Natural killer cell (primary cell): Measurements from ENCODE around the gene BAHCC1. TPM values are rescaled to one million over a fixed set of nuclear protein-coding genes. Genes with fewer than 3 reads are reported as not detected.

Source experiments
- ATAC-seq, 3 donors: fragments of 150-1000 bp in 2 of 3; fragments of 200-7000 bp in 1 of 3; cut with Tn5 transposase; 1 replicate in 1 of 3; 2 replicates in 2 of 3; pipeline ENCODE4 v1.10.0; 2021; ENCODE audit warnings: mild to moderate bottlenecking in 2 of 3, moderate library complexity in 2 of 3
- DNase-seq, 2 donors: peaks; one replicate each; pipeline versions ENCODE4 v3.0.0 to v3.0.0-alpha.2; 2013 to 2021; ENCODE audit warnings: mixed read lengths in 1 of 2
- H3K27ac ChIP-seq: one replicate; pipeline ENCODE4 v1.5.1; 2013; ENCODE audit warnings: mild to moderate bottlenecking, low read length
- H3K27me3 ChIP-seq: one replicate; pipeline ENCODE4 v1.6.1; 2013; ENCODE audit warnings: low read length; ENCODE audit not compliant: control insufficient read depth, insufficient read depth
- H3K36me3 ChIP-seq: one replicate; pipeline ENCODE4 v1.6.1; 2013; ENCODE audit warnings: low read length; ENCODE audit not compliant: control insufficient read depth, insufficient read depth
- H3K4me1 ChIP-seq: one replicate; pipeline ENCODE4 v1.6.1; 2013; ENCODE audit warnings: low read length; ENCODE audit not compliant: control insufficient read depth, insufficient read depth
- H3K4me3 ChIP-seq: one replicate; pipeline ENCODE4 v1.5.1; 2013; ENCODE audit warnings: low read length
- H3K9me3 ChIP-seq: one replicate; pipeline ENCODE4 v1.6.1; 2013; ENCODE audit warnings: low read length; ENCODE audit not compliant: control insufficient read depth, insufficient read depth
- H3K27ac Mint-ChIP-seq, 2 donors: one replicate each; pipeline ENCODE4 v1.8.0; 2022; ENCODE audit warnings: mild to moderate bottlenecking in 2 of 2, mixed read lengths in 2 of 2, moderate library complexity in 1 of 2
- H3K27me3 Mint-ChIP-seq, 2 donors: one replicate each; pipeline ENCODE4 v1.8.0; 2022; ENCODE audit warnings: low read depth in 2 of 2, mixed read lengths in 2 of 2
- H3K36me3 Mint-ChIP-seq: one replicate; pipeline ENCODE4 v1.8.0; 2022; ENCODE audit warnings: mixed read lengths
- H3K4me1 Mint-ChIP-seq, 2 donors: one replicate each; pipeline ENCODE4 v1.8.0; 2022; ENCODE audit warnings: mixed read lengths in 2 of 2
- H3K4me3 Mint-ChIP-seq: one replicate; pipeline ENCODE4 v1.8.0; 2022; ENCODE audit warnings: mild to moderate bottlenecking, moderate library complexity, mixed read lengths
- H3K9me3 Mint-ChIP-seq, 2 donors: one replicate each; pipeline ENCODE4 v1.8.0; 2022; ENCODE audit warnings: mixed read lengths in 2 of 2
- CTCF ChIP-seq: fragments of 200-600 bp; IDR thresholded peaks from one replicate; pipeline ENCODE4 v1.8.0; 2022; ENCODE audit warnings: antibody characterized with exemption
- WGBS: methylation state at CpG from one replicate; pipeline ENCODE4 v1.1.7; 2013; ENCODE audit warnings: missing lambda C conversion rate; ENCODE audit not compliant: insufficient coverage; 5-methylcytosine and 5-hydroxymethylcytosine counted together
- intact Hi-C: fragments of 100-400 bp; cut with micrococcal nuclease; formaldehyde crosslinking; loops from one replicate; pipeline ENCODE4 v1.14.2; 2022
- total RNA-seq, 4 donors: library from RNA; stranded (reverse); fragments of 120-200 nt in 1 of 4; gene quantifications; one replicate each; pipeline versions ENCODE4 v1.2.3 to v1.2.4, GENCODE V29; 2013 to 2022

BAHCC1 gene
- total RNA-seq, 3 donors from 2014 or later (not counting 1 experiment from before 2014, with no cell fraction given): 2.9 to 17.3 (median 5.7) TPM

- H3K27me3 ChIP-seq: peaks cover 18% of the 10 kb centered on the region
- DNase-seq (no peak), ATAC-seq (no peak)
- H3K36me3 ChIP-seq: no peaks in the 10 kb centered on the region
- H3K4me1 ChIP-seq: peaks cover 32% of the 10 kb centered on the region
- Mint-ChIP-seq H3K36me3 (no peaks in the 10 kb centered on the region), H3K4me1 (peaks cover 20 to 21% of the 10 kb centered on the region in 2 donors), H3K27ac (no peak overlapping the region), H3K9me3 (no peaks in the 10 kb centered on the region), H3K4me3 (no peak overlapping the region), H3K27me3 (peaks cover 20 to 29% of the 10 kb centered on the region in 2 donors)
- no peaks in the 10 kb centered on the region for H3K9me3 ChIP-seq
- no peak for TF ChIP-seq CTCF
- no peak overlapping the region for H3K4me3 ChIP-seq
- H3K27ac ChIP-seq: no peak overlapping the region
- intact Hi-C loops: no loop called here
- WGBS: 73% methylated on average over 12 of the region's 12 CpGs
Measured at GRCh38 chr17:81367171-81367570, 28.1 kb upstream of the BAHCC1 start.

GRCh38 chr17:81368161-81369022, 26.9 kb upstream of the BAHCC1 start:
- Mint-ChIP-seq H3K27me3 (peaks cover 8 to 19% of the 10 kb centered on the region in 2 donors), H3K27ac (no peak overlapping the region), H3K36me3 (no peaks in the 10 kb centered on the region), H3K9me3 (no peaks in the 10 kb centered on the region), H3K4me1 (peaks cover 14 to 24% of the 10 kb centered on the region in 2 donors), H3K4me3 (no peak overlapping the region)
- no peak for DNase-seq
- Histone ChIP-seq H3K4me3 (no peak overlapping the region), H3K27me3 (peaks cover 18% of the 10 kb centered on the region), H3K9me3 (no peaks in the 10 kb centered on the region), H3K36me3 (no peaks in the 10 kb centered on the region), H3K4me1 (peaks cover 32% of the 10 kb centered on the region), H3K27ac (no peak overlapping the region)
- intact Hi-C loops: no loop called here
- WGBS: 92% methylated on average over 32 of the region's 32 CpGs
- no peak for ATAC-seq
- no peak for TF ChIP-seq CTCF

- H3K4me1 ChIP-seq: peaks cover 18% of the 10 kb centered on the region
- no peaks in the 10 kb centered on the region for H3K36me3 Mint-ChIP-seq
- H3K9me3 Mint-ChIP-seq: no peaks in the 10 kb centered on the region
- H3K27ac Mint-ChIP-seq: no peak overlapping the region
- ATAC-seq (no peak), DNase-seq (no peak)
- H3K4me1 Mint-ChIP-seq: peaks cover 10 to 14% of the 10 kb centered on the region in 2 donors
- no peak overlapping the region for H3K4me3 Mint-ChIP-seq
- no peaks in the 10 kb centered on the region for H3K36me3 ChIP-seq
- peaks cover 3% of the 10 kb centered on the region for H3K27me3 ChIP-seq
- WGBS: 95% methylated on average over 5 of the region's 5 CpGs
- intact Hi-C loops: no loop called here
- no peaks in the 10 kb centered on the region for H3K9me3 ChIP-seq
- H3K27ac ChIP-seq: no peak overlapping the region
- H3K4me3 ChIP-seq: no peak overlapping the region
- TF ChIP-seq CTCF: no peak
- H3K27me3 Mint-ChIP-seq: peaks cover 0 to 7% of the 10 kb centered on the region in 2 donors
Measured at GRCh38 chr17:81370294-81370693, 25.0 kb upstream of the BAHCC1 start.
